Measurements from ENCODE around the gene METRN.
"Not testable (repeated sequence)": the region's sequence is repeated elsewhere in the genome, so short reads cannot be mapped to it uniquely, and the experiment has no call there.

Gene METRN

DNA sequence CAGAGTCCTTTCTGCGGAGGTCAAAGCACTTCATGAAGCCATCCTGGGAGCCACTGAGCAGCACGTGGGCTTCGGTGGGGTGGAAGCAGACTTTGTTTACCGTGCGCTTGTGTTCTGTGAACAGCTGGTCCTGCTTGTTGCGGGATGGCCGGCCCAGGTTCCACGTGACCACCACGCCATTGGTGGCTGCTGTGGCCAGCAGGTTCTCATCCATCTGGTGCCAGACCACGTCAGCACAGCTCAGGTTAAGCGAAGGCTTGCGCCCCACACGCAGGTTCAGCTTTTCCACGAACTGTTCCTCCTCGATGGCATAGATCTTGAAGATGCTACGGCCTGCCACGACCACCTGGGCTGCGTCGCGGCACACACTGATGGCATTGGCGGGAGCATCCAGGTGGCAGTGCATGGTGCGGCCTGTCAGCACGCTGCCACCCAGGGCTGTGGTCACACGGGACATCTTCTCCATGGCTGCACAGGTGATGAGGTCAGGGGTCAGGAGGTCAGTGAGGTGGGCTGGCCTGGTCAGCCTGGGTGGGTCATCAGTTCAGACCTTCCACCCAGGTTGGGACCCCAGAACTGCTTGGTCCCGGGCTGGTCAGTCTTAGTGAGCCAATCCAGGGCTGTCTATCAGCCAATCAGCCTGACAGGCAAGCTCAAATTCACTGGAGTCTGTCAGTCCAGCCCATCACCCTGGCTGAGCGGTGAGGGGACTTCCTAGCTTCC lies 25.6 kb upstream of the METRN start (continued):
- TF ChIP-seq, protein P1, sequence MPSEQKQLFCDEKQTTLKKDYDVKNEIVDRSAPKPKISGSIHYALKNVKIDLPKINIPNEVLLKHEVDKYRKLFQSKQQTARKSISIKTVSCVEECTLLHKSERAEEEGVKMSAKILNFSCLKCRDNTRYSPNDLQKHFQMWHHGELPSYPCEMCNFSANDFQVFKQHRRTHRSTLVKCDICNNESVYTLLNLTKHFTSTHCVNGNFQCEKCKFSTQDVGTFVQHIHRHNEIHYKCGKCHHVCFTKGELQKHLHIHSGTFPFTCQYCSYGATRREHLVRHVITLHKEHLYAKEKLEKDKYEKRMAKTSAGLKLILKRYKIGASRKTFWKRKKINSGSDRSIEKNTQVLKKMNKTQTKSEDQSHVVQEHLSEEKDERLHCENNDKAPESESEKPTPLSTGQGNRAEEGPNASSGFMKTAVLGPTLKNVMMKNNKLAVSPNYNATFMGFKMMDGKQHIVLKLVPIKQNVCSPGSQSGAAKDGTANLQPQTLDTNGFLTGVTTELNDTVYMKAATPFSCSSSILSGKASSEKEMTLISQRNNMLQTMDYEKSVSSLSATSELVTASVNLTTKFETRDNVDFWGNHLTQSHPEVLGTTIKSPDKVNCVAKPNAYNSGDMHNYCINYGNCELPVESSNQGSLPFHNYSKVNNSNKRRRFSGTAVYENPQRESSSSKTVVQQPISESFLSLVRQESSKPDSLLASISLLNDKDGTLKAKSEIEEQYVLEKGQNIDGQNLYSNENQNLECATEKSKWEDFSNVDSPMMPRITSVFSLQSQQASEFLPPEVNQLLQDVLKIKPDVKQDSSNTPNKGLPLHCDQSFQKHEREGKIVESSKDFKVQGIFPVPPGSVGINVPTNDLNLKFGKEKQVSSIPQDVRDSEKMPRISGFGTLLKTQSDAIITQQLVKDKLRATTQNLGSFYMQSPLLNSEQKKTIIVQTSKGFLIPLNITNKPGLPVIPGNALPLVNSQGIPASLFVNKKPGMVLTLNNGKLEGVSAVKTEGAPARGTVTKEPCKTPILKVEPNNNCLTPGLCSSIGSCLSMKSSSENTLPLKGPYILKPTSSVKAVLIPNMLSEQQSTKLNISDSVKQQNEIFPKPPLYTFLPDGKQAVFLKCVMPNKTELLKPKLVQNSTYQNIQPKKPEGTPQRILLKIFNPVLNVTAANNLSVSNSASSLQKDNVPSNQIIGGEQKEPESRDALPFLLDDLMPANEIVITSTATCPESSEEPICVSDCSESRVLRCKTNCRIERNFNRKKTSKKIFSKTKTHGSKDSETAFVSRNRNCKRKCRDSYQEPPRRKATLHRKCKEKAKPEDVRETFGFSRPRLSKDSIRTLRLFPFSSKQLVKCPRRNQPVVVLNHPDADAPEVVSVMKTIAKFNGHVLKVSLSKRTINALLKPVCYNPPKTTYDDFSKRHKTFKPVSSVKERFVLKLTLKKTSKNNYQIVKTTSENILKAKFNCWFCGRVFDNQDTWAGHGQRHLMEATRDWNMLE (tag by site-specific recombination; conservative IDR thresholded peaks at IDR 0.05; ENCODE audit: low read depth) = no peak
- TF ChIP-seq, protein P2, sequence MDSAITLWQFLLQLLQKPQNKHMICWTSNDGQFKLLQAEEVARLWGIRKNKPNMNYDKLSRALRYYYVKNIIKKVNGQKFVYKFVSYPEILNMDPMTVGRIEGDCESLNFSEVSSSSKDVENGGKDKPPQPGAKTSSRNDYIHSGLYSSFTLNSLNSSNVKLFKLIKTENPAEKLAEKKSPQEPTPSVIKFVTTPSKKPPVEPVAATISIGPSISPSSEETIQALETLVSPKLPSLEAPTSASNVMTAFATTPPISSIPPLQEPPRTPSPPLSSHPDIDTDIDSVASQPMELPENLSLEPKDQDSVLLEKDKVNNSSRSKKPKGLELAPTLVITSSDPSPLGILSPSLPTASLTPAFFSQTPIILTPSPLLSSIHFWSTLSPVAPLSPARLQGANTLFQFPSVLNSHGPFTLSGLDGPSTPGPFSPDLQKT (IDR thresholded peaks at IDR 0.05; ENCODE audit: borderline replicate concordance, low read depth, low read length) = no peak
- TF ChIP-seq FEZF1 (tag by site-specific recombination; IDR thresholded peaks at IDR 0.05) = no peak
- TF ChIP-seq BCL11B (tag by site-specific recombination; IDR thresholded peaks at IDR 0.05; ENCODE audit: low read depth) = peak; percentile 99

DNA sequence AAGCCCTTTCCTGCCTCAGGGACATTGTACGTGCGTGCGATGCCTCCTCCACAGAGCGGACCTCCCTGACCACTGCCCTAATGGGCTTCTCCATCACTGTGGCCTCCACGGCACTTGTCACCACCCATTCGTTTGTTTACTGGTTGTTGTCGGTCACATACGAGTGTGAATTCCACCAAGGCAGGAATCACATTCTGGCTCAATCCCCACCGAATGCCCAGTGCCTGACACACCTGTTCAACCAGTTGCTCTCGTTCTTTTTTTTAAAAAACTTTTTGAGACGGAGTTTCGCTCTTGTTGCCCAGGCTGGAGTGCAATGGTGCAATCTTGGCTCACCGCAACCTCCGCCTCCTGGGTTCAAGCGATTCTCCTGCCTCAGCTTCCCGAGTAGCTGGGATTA lies 23.7 kb upstream of the METRN start:
- peak; percentile 33; the same call in 1 of the 2 replicates for TF ChIP-seq SCRT2 (tag by site-specific recombination; IDR thresholded peaks at IDR 0.05)
- H3K27ac ChIP-seq (ENCODE audit: extremely low read depth, low read depth, low read length); POLR2A ChIA-PET; H3K4me1 ChIP-seq (ENCODE audit: control insufficient read depth, insufficient read depth, low read length); H3K9me3 ChIP-seq (ENCODE audit: control insufficient read depth, insufficient read depth, low read depth, low read length); H3K4me3 ChIP-seq (ENCODE audit: low read depth, low read length); CTCF ChIA-PET: not testable (repeated sequence)
- H3K36me3 ChIP-seq (ENCODE audit: control insufficient read depth in 2 of 2, insufficient read depth in 1 of 2, low read length in 2 of 2) = peaks cover 0 to 29% of the 10 kb centered on the region in 2 experiments; a peak in 1 of 3 replicates

DNA sequence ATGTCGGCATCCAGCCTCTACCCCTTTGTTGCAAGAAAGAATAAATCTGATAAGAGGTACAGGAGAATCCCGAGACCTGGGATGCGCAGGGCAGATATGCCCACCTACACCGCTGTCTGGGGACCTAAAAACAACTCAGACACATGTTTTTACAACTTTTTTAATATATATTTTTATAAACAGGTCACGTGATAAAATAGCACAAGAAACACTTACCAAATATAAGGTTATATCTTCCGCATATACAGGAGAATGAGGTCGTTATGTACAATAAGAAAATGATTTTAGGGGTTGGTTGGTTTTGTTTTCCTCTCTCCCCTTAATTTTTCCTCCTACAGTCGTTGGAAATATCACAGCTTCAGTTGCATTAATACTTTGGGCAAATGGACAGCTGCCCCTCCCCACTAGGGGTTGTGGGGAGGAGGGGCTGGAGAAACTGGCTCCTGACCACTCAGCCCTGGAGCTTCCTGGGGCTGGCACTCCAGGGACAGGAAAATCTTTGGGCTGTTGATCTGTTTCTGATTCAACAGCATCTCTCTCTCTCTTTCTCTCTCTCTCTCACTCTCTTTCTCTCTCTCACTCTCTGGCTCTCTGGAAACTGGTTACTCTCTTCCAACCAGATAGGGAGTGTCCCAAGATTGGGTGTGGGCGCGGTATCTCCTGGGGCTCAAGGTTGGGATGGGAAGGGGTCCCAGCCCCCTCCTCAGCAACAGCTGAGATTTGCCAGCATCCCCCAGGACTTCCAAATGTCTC lies 22.4 kb upstream of the METRN start:
- Histone ChIP-seq H3K9me3 (ENCODE audit: control insufficient read depth, insufficient read depth, low read depth, low read length) (no peaks in the 10 kb centered on the region), H3K4me3 (ENCODE audit: low read depth, low read length) (no peak overlapping the region), H3K27ac (ENCODE audit: extremely low read depth, low read depth, low read length) (no peak overlapping the region), H3K4me1 (ENCODE audit: control insufficient read depth, insufficient read depth, low read length) (no peaks in the 10 kb centered on the region), H3K36me3 (ENCODE audit: control insufficient read depth in 2 of 2, insufficient read depth in 1 of 2, low read length in 2 of 2) (peaks cover 0 to 16% of the 10 kb centered on the region in 2 experiments; a peak in 1 of 3 replicates)
- CTCF ChIA-PET = interaction anchor here (0.8 kb wide), 1 partner anchor 22 kb away, joined by 3 read pairs; no protein-coding TSS in a partner anchor
- POLR2A ChIA-PET = interaction anchor here (0.8 kb wide), 1 partner anchor 56 kb away, joined by 3 read pairs; the partner anchor contains the start of gene METTL26
- TF ChIP-seq KLF16 (tag by site-specific recombination; IDR thresholded peaks at IDR 0.05) (no peak), ZNF366 (tag by site-specific recombination; conservative IDR thresholded peaks at IDR 0.05) (0 out of 2 replicates have a peak, but pooled peaks have one; percentile 22), KLF1 (tag by site-specific recombination; IDR thresholded peaks at IDR 0.05) (0 out of 2 replicates have a peak, but pooled peaks have one; percentile 13), ZNF214 (tag by site-specific recombination; IDR thresholded peaks at IDR 0.05; ENCODE audit: borderline replicate concordance) (no peak), ZNF621 (tag by site-specific recombination; IDR thresholded peaks at IDR 0.05) (no peak), ZNF223 (tag by site-specific recombination; IDR thresholded peaks at IDR 0.05) (no peak), ZNF785 (tag by site-specific recombination; IDR thresholded peaks at IDR 0.05) (no peak), ZSCAN23 (tag by site-specific recombination; IDR thresholded peaks at IDR 0.05) (no peak), ZNF248 (tag by site-specific recombination; IDR thresholded peaks at IDR 0.05) (no peak), PRDM1 (tag by site-specific recombination; IDR thresholded peaks at IDR 0.05) (peak; percentile 87), ZNF837 (tag by site-specific recombination; IDR thresholded peaks at IDR 0.05) (no peak), SETDB1 (IDR thresholded peaks at IDR 0.05; ENCODE audit: insufficient read length, low read length) (no peak), ZBTB8A (tag by site-specific recombination; IDR thresholded peaks at IDR 0.05) (no peak), ZNF626 (tag by site-specific recombination; IDR thresholded peaks at IDR 0.05) (no peak), ZFP3 (tag by site-specific recombination; IDR thresholded peaks at IDR 0.05; ENCODE audit: low read depth) (no peak), ZNF561 (tag by site-specific recombination; IDR thresholded peaks at IDR 0.05; ENCODE audit: borderline replicate concordance) (no peak)
- TF ChIP-seq, protein P3, sequence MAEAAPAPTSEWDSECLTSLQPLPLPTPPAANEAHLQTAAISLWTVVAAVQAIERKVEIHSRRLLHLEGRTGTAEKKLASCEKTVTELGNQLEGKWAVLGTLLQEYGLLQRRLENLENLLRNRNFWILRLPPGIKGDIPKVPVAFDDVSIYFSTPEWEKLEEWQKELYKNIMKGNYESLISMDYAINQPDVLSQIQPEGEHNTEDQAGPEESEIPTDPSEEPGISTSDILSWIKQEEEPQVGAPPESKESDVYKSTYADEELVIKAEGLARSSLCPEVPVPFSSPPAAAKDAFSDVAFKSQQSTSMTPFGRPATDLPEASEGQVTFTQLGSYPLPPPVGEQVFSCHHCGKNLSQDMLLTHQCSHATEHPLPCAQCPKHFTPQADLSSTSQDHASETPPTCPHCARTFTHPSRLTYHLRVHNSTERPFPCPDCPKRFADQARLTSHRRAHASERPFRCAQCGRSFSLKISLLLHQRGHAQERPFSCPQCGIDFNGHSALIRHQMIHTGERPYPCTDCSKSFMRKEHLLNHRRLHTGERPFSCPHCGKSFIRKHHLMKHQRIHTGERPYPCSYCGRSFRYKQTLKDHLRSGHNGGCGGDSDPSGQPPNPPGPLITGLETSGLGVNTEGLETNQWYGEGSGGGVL (tag by site-specific recombination; IDR thresholded peaks at IDR 0.05) = no peak
- TF ChIP-seq, protein P4, sequence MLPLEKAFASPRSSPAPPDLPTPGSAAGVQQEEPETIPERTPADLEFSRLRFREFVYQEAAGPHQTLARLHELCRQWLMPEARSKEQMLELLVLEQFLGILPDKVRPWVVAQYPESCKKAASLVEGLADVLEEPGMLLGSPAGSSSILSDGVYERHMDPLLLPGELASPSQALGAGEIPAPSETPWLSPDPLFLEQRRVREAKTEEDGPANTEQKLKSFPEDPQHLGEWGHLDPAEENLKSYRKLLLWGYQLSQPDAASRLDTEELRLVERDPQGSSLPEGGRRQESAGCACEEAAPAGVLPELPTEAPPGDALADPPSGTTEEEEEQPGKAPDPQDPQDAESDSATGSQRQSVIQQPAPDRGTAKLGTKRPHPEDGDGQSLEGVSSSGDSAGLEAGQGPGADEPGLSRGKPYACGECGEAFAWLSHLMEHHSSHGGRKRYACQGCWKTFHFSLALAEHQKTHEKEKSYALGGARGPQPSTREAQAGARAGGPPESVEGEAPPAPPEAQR (tag by site-specific recombination; IDR thresholded peaks at IDR 0.05) = no peak

Data from HEK293 (cell line).